ENCODE measurements around the gene IL16.

The IL16 gene

DNA sequence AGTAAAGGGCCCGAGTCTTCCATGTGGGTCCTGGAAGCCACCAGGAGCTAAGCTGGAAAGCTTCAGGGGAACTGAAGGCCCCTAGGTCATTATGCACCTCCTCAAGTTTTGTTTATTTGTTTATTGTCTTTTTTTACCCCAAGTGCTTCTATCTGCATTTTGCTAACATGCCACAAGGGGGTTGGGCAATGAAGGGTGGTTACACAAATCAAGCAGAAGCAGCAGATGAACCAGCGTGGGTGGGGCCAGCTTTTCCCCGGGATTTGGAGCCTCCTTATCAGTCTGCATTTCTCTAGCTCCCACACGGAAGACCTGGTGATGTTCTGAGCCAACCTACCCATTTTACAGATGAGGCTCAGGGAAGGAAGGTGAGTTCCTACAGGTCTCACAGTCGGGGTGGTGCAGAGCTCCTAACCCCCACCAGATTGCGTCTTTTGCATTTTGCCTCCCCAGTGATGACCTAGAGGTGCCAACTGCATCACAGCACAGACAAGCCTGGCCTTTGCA is 160.6 kb downstream of the IL16 start:
- FAIRE-seq = no peak

DNA sequence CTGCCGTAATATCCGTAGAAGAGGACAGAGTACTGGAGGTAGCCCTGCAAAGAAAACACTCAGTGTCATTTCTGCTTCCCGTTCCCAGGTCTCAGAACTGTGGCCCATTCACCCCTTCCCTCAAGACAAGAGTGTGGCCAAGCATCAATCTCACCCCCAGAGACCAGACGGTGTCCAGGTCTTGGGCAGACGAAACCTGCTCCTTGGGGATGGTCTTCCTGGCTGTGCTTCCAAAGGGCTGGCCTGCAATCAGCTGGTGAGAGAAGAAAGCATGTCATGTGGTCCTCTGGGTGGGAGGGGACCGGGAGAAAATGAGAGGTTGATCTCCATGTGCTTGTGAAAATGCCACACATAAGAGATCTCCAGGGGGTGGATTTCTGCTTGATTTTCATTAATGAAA is 161.6 kb downstream of the IL16 start:
- FAIRE-seq (no peak), DNase-seq (ENCODE audit: insufficient read length, low spot score) (no peak)
- TF ChIP-seq POLR2A (IDR thresholded peaks at IDR 0.05; ENCODE audit: low read depth, low read length) = no peak
- no peak for TF ChIP-seq POLR2AphosphoS5 (IDR thresholded peaks at IDR 0.05; ENCODE audit: low read depth, low read length)
- no peak for TF ChIP-seq PAX5 (IDR thresholded peaks at IDR 0.05; ENCODE audit: insufficient read depth, low read length, severe bottlenecking)
- no peak for TF ChIP-seq TAF1 (IDR thresholded peaks at IDR 0.05; ENCODE audit: low read depth, low read length)
- no peak for TF ChIP-seq POU2F2 (IDR thresholded peaks at IDR 0.05; ENCODE audit: low read depth, low read length)
- no peak for TF ChIP-seq SPI1 (IDR thresholded peaks at IDR 0.05; ENCODE audit: low read depth, low read length)

More for the DNA sequence above, 160.6 kb downstream of the IL16 start:
- DNase-seq (ENCODE audit: insufficient read length, low spot score) = no peak
- TF ChIP-seq PAX5 (IDR thresholded peaks at IDR 0.05; ENCODE audit: insufficient read depth, low read length, severe bottlenecking) = no peak
- no peak for TF ChIP-seq SPI1 (IDR thresholded peaks at IDR 0.05; ENCODE audit: low read depth, low read length)
- TF ChIP-seq POU2F2 (IDR thresholded peaks at IDR 0.05; ENCODE audit: low read depth, low read length) = no peak
- TF ChIP-seq TAF1 (IDR thresholded peaks at IDR 0.05; ENCODE audit: low read depth, low read length) = no peak
- no peak for TF ChIP-seq POLR2AphosphoS5 (IDR thresholded peaks at IDR 0.05; ENCODE audit: low read depth, low read length)
- no peak for TF ChIP-seq POLR2A (IDR thresholded peaks at IDR 0.05; ENCODE audit: low read depth, low read length)

DNA sequence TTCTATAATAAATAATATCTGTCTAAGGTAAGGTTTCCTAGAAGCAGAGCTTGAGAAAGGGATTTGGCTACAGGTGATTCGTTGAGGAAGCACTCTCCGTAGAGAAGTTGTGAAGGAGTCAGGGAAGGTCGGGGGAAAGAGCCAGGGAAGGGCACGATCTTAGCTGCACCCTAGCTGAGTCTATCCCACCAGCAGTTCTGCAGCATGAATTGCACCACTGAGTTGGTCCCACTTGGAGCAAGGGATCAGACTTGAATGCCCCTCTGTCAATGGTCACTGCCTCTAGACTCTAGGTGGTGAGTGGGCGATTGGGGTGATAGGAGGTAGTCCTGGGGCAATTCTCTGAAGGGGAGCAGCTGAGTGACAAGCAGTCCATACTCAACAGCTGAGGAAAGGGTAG is 163.8 kb downstream of the IL16 start:
- TF ChIP-seq POLR2AphosphoS5 (IDR thresholded peaks at IDR 0.05; ENCODE audit: low read depth, low read length) (no peak), TAF1 (IDR thresholded peaks at IDR 0.05; ENCODE audit: low read depth, low read length) (no peak), POU2F2 (IDR thresholded peaks at IDR 0.05; ENCODE audit: low read depth, low read length) (no peak), PAX5 (IDR thresholded peaks at IDR 0.05; ENCODE audit: insufficient read depth, low read length, severe bottlenecking) (no peak), POLR2A (IDR thresholded peaks at IDR 0.05; ENCODE audit: low read depth, low read length) (no peak), SPI1 (IDR thresholded peaks at IDR 0.05; ENCODE audit: low read depth, low read length) (no peak)
- FAIRE-seq = no peak
- no peak for DNase-seq (ENCODE audit: insufficient read length, low spot score)

DNA sequence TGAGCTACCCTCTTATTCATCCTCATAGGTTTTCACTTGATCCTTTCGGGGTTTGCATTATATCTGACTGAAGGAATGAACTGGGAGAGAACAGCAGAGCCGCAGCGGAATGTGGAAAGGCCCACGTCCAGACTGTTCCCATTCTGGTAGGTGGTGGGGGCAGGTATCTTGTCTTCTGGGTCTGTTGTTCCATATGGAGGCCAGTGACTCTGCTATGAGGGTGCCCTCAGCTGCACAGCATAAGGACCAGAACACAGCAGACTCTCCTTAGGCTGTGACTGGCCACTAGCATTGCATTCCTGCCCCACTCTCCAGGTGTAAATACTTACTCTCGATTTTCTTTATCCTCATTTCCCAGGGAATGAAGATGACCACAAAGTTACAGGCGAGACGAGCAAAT is 165.2 kb downstream of the IL16 start:
- TF ChIP-seq SPI1 (IDR thresholded peaks at IDR 0.05; ENCODE audit: low read depth, low read length) (no peak), PAX5 (IDR thresholded peaks at IDR 0.05; ENCODE audit: insufficient read depth, low read length, severe bottlenecking) (no peak), POLR2A (IDR thresholded peaks at IDR 0.05; ENCODE audit: low read depth, low read length) (no peak), POU2F2 (IDR thresholded peaks at IDR 0.05; ENCODE audit: low read depth, low read length) (no peak), TAF1 (IDR thresholded peaks at IDR 0.05; ENCODE audit: low read depth, low read length) (no peak), POLR2AphosphoS5 (IDR thresholded peaks at IDR 0.05; ENCODE audit: low read depth, low read length) (no peak)
- no peak for FAIRE-seq
- DNase-seq (ENCODE audit: insufficient read length, low spot score) = no peak

DNA sequence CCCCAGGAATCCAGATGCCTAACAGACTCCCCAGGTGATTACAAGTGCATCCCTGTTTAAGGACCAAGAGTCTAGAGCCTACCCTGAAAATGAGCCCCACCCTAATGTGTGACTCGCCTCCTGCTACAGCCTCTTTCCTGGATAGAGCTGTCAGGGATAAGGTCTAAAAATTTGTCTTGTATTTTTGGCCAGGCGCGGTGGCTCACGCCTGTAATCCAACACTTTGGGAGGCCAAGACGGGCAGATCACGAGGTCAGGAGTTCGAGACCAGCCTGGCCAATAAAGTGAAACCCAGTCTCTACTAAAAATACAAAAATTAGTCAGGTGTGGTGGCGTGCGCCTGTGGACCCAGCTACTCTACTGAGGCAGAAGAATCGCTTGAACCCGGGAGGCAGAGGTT is 166.1 kb downstream of the IL16 start:
- FAIRE-seq (no peak), DNase-seq (ENCODE audit: insufficient read length, low spot score) (no peak)
- TF ChIP-seq TAF1 (IDR thresholded peaks at IDR 0.05; ENCODE audit: low read depth, low read length) (no peak), POU2F2 (IDR thresholded peaks at IDR 0.05; ENCODE audit: low read depth, low read length) (no peak), SPI1 (IDR thresholded peaks at IDR 0.05; ENCODE audit: low read depth, low read length) (no peak), PAX5 (IDR thresholded peaks at IDR 0.05; ENCODE audit: insufficient read depth, low read length, severe bottlenecking) (no peak), POLR2AphosphoS5 (IDR thresholded peaks at IDR 0.05; ENCODE audit: low read depth, low read length) (no peak), POLR2A (IDR thresholded peaks at IDR 0.05; ENCODE audit: low read depth, low read length) (no peak)

DNA sequence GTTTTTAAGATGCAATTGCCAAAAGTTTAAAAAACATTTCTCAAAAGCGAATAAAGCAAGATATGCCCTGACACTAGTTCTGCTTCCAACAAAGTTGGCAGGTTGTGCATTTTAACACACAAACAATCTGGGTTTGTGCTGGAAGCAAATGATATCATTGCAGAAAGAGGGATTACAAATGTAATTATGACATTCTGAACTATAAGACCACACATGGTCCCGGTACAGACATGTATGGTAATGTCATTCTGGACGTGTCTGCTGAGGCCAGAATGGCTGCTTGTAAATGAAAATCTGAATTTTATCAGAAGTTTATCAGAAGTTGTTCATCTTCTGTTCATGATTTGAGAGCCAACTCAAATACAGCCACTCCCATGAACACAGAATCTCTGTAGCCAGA is 166.6 kb downstream of the IL16 start:
- TF ChIP-seq POLR2A (IDR thresholded peaks at IDR 0.05; ENCODE audit: low read depth, low read length) (no peak), TAF1 (IDR thresholded peaks at IDR 0.05; ENCODE audit: low read depth, low read length) (no peak)
- no peak for DNase-seq (ENCODE audit: insufficient read length, low spot score)
- FAIRE-seq = no peak
